GM23338 (cell line): ENCODE measurements around the gene GLUL. TPM values are rescaled to one million over a fixed set of nuclear protein-coding genes. Genes with fewer than 3 reads are reported as not detected.

Experiments used
- ATAC-seq: fragments of 200-7000 bp; cut with Tn5 transposase; 3 replicates; pipeline ENCODE4 v1.9.1; 2020
- DNase-seq: peaks from one replicate; pipeline ENCODE4 v3.0.0-alpha.2; 2015; ENCODE audit warnings: low spot score
- H2AFZ ChIP-seq: fragments of 200-600 bp; sonication (generic); 2 replicates; pipeline ENCODE4 v1.8.0; 2016; ENCODE audit warnings: antibody characterized with exemption, mild to moderate bottlenecking, moderate library complexity
- H3F3A ChIP-seq: fragments of 200-600 bp; sonication (generic); replicated peaks from 2 replicates; pipeline ENCODE4 v1.8.0; 2017; ENCODE audit warnings: antibody characterized with exemption, mixed run types, low read depth
- H3K27ac ChIP-seq: fragments of 200-600 bp; sonication (generic); 2 replicates; pipeline ENCODE4 v1.6.1; 2016; ENCODE audit warnings: low read depth
- H3K27me3 ChIP-seq: fragments of 200-600 bp; sonication (generic); 2 replicates; pipeline ENCODE4 v1.8.0; 2016; ENCODE audit warnings: mild to moderate bottlenecking, mixed run types, moderate library complexity; ENCODE audit not compliant: insufficient read depth
- H3K36me3 ChIP-seq: fragments of 200-600 bp; sonication (generic); 2 replicates; pipeline ENCODE4 v1.8.0; 2016; ENCODE audit warnings: mild to moderate bottlenecking; ENCODE audit not compliant: insufficient read depth
- H3K4me1 ChIP-seq: fragments of 200-600 bp; sonication (generic); 2 replicates; pipeline ENCODE4 v1.8.0; 2016; ENCODE audit warnings: mild to moderate bottlenecking, moderate library complexity; ENCODE audit not compliant: insufficient read depth
- H3K4me2 ChIP-seq: fragments of 200-600 bp; sonication (generic); 2 replicates; pipeline ENCODE4 v1.7.1; 2017; ENCODE audit warnings: mixed run types
- H3K4me3 ChIP-seq: fragments of 200-600 bp; sonication (generic); 2 replicates; pipeline ENCODE4 v1.6.1; 2016; ENCODE audit warnings: mixed run types
- H3K79me2 ChIP-seq: fragments of 200-600 bp; sonication (generic); replicated peaks from 2 replicates; pipeline ENCODE4 v1.8.0; 2017; ENCODE audit warnings: mild to moderate bottlenecking; ENCODE audit not compliant: insufficient read depth
- H3K9me2 ChIP-seq: fragments of 200-600 bp; sonication (generic); 2 replicates; pipeline ENCODE4 v1.8.0; 2017; ENCODE audit not compliant: insufficient read depth
- H4K20me1 ChIP-seq: fragments of 200-600 bp; sonication (generic); replicated peaks from 2 replicates; pipeline ENCODE4 v1.8.0; 2017; ENCODE audit warnings: mild to moderate bottlenecking; ENCODE audit not compliant: insufficient read depth
- H3K27ac Mint-ChIP-seq: 2 replicates; pipeline ENCODE4 v1.8.0; 2020; ENCODE audit warnings: inconsistent platforms, mild to moderate bottlenecking, moderate library complexity, mixed read lengths
- H3K27me3 Mint-ChIP-seq: 3 replicates; pipeline ENCODE4 v1.8.0; 2022; ENCODE audit warnings: low read depth, mild to moderate bottlenecking, moderate library complexity, mixed read lengths, inconsistent platforms; ENCODE audit not compliant: insufficient read depth, poor library complexity
- H3K36me3 Mint-ChIP-seq: 3 replicates; pipeline ENCODE4 v1.8.0; 2021; ENCODE audit warnings: low read depth, mild to moderate bottlenecking, inconsistent platforms, moderate library complexity, mixed read lengths
- H3K4me1 Mint-ChIP-seq: 3 replicates; pipeline ENCODE4 v1.8.0; 2020; ENCODE audit warnings: mild to moderate bottlenecking, inconsistent platforms, mixed read lengths
- H3K4me3 Mint-ChIP-seq: 3 replicates; pipeline ENCODE4 v1.8.0; 2021; ENCODE audit warnings: moderate library complexity, mild to moderate bottlenecking, inconsistent platforms, mixed read lengths
- H3K9me3 Mint-ChIP-seq: 3 replicates; pipeline ENCODE4 v1.8.0; 2020; ENCODE audit warnings: moderate library complexity, mild to moderate bottlenecking, inconsistent platforms, mixed read lengths
- CREB1 ChIP-seq: fragments of 250-450 bp; sonication (Bioruptor Pico); IDR thresholded peaks from 2 replicates; pipeline ENCODE4 v1.5.0; 2020; ENCODE audit warnings: low read depth, mild to moderate bottlenecking, moderate library complexity
- CTCF ChIP-seq, 2 experiments: fragments of 200-600 bp in 1 of 2; sonication (generic) in 1 of 2; conservative IDR thresholded peaks; 2 replicates each; pipeline versions ENCODE4 v1.5.1 to v1.6.1; 2016 to 2017; ENCODE audit warnings: antibody characterized with exemption in 2 of 2, low read depth in 2 of 2, mild to moderate bottlenecking in 2 of 2, moderate library complexity in 1 of 2
- EZH2 ChIP-seq: fragments of 200-600 bp; sonication (generic); IDR thresholded peaks from one replicate; pipeline ENCODE4 v1.8.0; 2017; ENCODE audit warnings: antibody characterized with exemption, mild to moderate bottlenecking, low read depth; ENCODE audit not compliant: unreplicated experiment
- NANOG ChIP-seq: IDR thresholded peaks from 2 replicates; pipeline ENCODE4 v1.6.1; 2016; ENCODE audit warnings: antibody characterized with exemption, borderline replicate concordance
- REST ChIP-seq: IDR thresholded peaks from one replicate; pipeline ENCODE4 v1.6.1; 2018; ENCODE audit warnings: antibody characterized with exemption; ENCODE audit not compliant: unreplicated experiment
- ZNF331 ChIP-seq: fragments of 250-450 bp; sonication (Bioruptor Pico); IDR thresholded peaks from 2 replicates; pipeline ENCODE4 v1.5.0; 2020; ENCODE audit warnings: low read depth, mild to moderate bottlenecking, moderate library complexity
- polyA plus RNA-seq: library from polyadenylated mRNA; unstranded; fragments of >200 nt; fragmentation: Nextera tagmentation; extraction: Ambion mirVana; gene quantifications from 2 replicates; pipeline ENCODE4 v1.2.1, GENCODE V29; 2016
- total RNA-seq: library from RNA; depleted of rRNA; stranded (reverse); fragments of >200 nt; shearing (Covaris generic); gene quantifications from 2 replicates; pipeline ENCODE4 v1.2.3, GENCODE V29; 2014

The GLUL gene
- total and polyA plus RNA-seq, 2 experiments from 2014 or later: 254 to 356 TPM

GRCh38 chr1:182338806-182339370 is 52.7 kb downstream of the GLUL start:
- Histone ChIP-seq H3K27me3 (no peaks in the 10 kb centered on the region), H2AFZ (no peak overlapping the region), H3K9me2 (no peaks in the 10 kb centered on the region), H4K20me1 (no peaks in the 10 kb centered on the region), H3K36me3 (no peaks in the 10 kb centered on the region), H3K79me2 (no peaks in the 10 kb centered on the region), H3K4me3 (no peak overlapping the region), H3K4me1 (no peaks in the 10 kb centered on the region), H3K27ac (no peak overlapping the region), H3F3A (no peaks in the 10 kb centered on the region), H3K4me2 (no peak overlapping the region)
- Mint-ChIP-seq H3K27me3 (no peaks in the 10 kb centered on the region), H3K36me3 (no peaks in the 10 kb centered on the region), H3K4me1 (peaks cover 8% of the 10 kb centered on the region; the same call in 2 of the 3 replicates), H3K9me3 (no peaks in the 10 kb centered on the region), H3K4me3 (no peak overlapping the region), H3K27ac (no peak overlapping the region)
- DNase-seq: no peak
- TF ChIP-seq EZH2 (no peak), ZNF331 (CRISPR knock-in tag) (no peak), CREB1 (CRISPR knock-in tag) (no peak), CTCF (conservative IDR thresholded peaks at IDR 0.05; ENCODE audit: low read depth in 2 of 2) (no peak), REST (no peak)
- ATAC-seq: no peak

GRCh38 chr1:182337736-182338571 is 53.6 kb downstream of the GLUL start:
- no peaks in the 10 kb centered on the region for H3K79me2 ChIP-seq
- no peaks in the 10 kb centered on the region for H3F3A ChIP-seq
- no peak overlapping the region for H3K4me2 ChIP-seq
- Mint-ChIP-seq H3K27ac (no peak overlapping the region), H3K9me3 (no peaks in the 10 kb centered on the region), H3K4me3 (no peak overlapping the region), H3K27me3 (no peaks in the 10 kb centered on the region), H3K4me1 (peaks cover 11% of the 10 kb centered on the region; the same call in 2 of the 3 replicates), H3K36me3 (no peaks in the 10 kb centered on the region)
- H3K36me3 ChIP-seq: no peaks in the 10 kb centered on the region
- no peaks in the 10 kb centered on the region for H4K20me1 ChIP-seq
- H3K27me3 ChIP-seq: no peaks in the 10 kb centered on the region
- no peaks in the 10 kb centered on the region for H3K9me2 ChIP-seq
- peak overlapping the region; percentile 63; the same call in 1 of the 2 replicates for H2AFZ ChIP-seq
- H3K4me3 ChIP-seq: no peak overlapping the region
- no peak overlapping the region for H3K27ac ChIP-seq
- H3K4me1 ChIP-seq: 0 out of 2 replicates have a peak, but pooled peaks cover 4% of the 10 kb centered on the region
- no peak; the same call in 2 of the 3 replicates for ATAC-seq
- DNase-seq: no peak
- TF ChIP-seq NANOG (no peak), CTCF (conservative IDR thresholded peaks at IDR 0.05; ENCODE audit: low read depth in 2 of 2) (no peak)
